ENCODE results near the gene SPAAR. TPM values are rescaled to one million over a fixed set of nuclear protein-coding genes. Genes with fewer than 3 reads are reported as not detected.
"Not testable (repeated sequence)": the region's sequence is repeated elsewhere in the genome, so short reads cannot be mapped to it uniquely, and the experiment has no call there.

Gene SPAAR
- total and polyA plus RNA-seq, 7 donors, result 0.82 to 5.5 (median 2.5) TPM; not detected in 2

GRCh38 chr9:35891646-35892045 is 17.6 kb upstream of the SPAAR start:
- no peak for DNase-seq
- intact Hi-C loops (cut with DNase I), result no loop called here
- TF ChIP-seq EP300 (IDR thresholded peaks at IDR 0.05) (no peak), CTCF (IDR thresholded peaks at IDR 0.05) (no peak), POLR2A (IDR thresholded peaks at IDR 0.05) (no peak), POLR2AphosphoS5 (IDR thresholded peaks at IDR 0.05) (no peak)
- H3K9me3 ChIP-seq, result no peaks in the 10 kb centered on the region
- no peaks in the 10 kb centered on the region for H3K4me1 ChIP-seq
- 72 to 84% methylated on average over 3 of the region's 3 CpGs for WGBS, 2 donors
- H3K27ac ChIP-seq, result no peak overlapping the region
- H3K4me3 ChIP-seq, result no peak overlapping the region
- H3K36me3 ChIP-seq, result no peaks in the 10 kb centered on the region
- no peaks in the 10 kb centered on the region for H3K27me3 ChIP-seq

- 86 to 88% methylated on average over 1 of the region's 1 CpG for WGBS, 2 donors
- TF ChIP-seq POLR2A (IDR thresholded peaks at IDR 0.05) (no peak), EP300 (IDR thresholded peaks at IDR 0.05) (no peak), POLR2AphosphoS5 (IDR thresholded peaks at IDR 0.05) (no peak), CTCF (IDR thresholded peaks at IDR 0.05) (no peak)
- Histone ChIP-seq H3K36me3 (no peaks in the 10 kb centered on the region), H3K4me1 (no peaks in the 10 kb centered on the region), H3K4me3 (no peak overlapping the region), H3K27me3 (no peaks in the 10 kb centered on the region), H3K27ac (no peak overlapping the region), H3K9me3 (no peaks in the 10 kb centered on the region)
- intact Hi-C loops (cut with DNase I), result no loop called here
- DNase-seq, result no peak
Measured at GRCh38 chr9:35892051-35892450, 17.2 kb upstream of the SPAAR start.

GRCh38 chr9:35896570-35896969 is 12.7 kb upstream of the SPAAR start:
- H3K36me3 ChIP-seq, result no peaks in the 10 kb centered on the region

GRCh38 chr9:35897376-35898099 is 11.8 kb upstream of the SPAAR start:
- not testable (repeated sequence) for H3K4me3 ChIP-seq

More at GRCh38 chr9:35896570-35896969, 12.7 kb upstream of the SPAAR start:
- intact Hi-C loops (cut with DNase I), result no loop called here
- Histone ChIP-seq H3K4me3 (no peak overlapping the region), H3K27me3 (no peaks in the 10 kb centered on the region), H3K27ac (no peak overlapping the region), H3K4me1 (no peaks in the 10 kb centered on the region), H3K9me3 (no peaks in the 10 kb centered on the region)
- TF ChIP-seq POLR2AphosphoS5 (IDR thresholded peaks at IDR 0.05), result no peak
- TF ChIP-seq EP300 (IDR thresholded peaks at IDR 0.05), result no peak
- TF ChIP-seq CTCF (IDR thresholded peaks at IDR 0.05), result no peak
- TF ChIP-seq POLR2A (IDR thresholded peaks at IDR 0.05), result no peak
- no peak for DNase-seq
- 96 to 98% methylated on average over 2 of the region's 2 CpGs for WGBS, 2 donors

GRCh38 chr9:35898337-35898736 is 11.0 kb upstream of the SPAAR start:
- Histone ChIP-seq H3K36me3 (no peaks in the 10 kb centered on the region), H3K4me1 (peaks cover 0 to 3% (median 2%) of the 10 kb centered on the region in 4 donors), H3K27me3 (no peaks in the 10 kb centered on the region), H3K9me3 (no peaks in the 10 kb centered on the region), H3K4me3 (no peak overlapping the region), H3K27ac (no peak overlapping the region)
- DNase-seq, result no peak
- intact Hi-C loops (cut with DNase I), result no loop called here
- TF ChIP-seq EP300 (IDR thresholded peaks at IDR 0.05) (no peak), CTCF (IDR thresholded peaks at IDR 0.05) (no peak), POLR2A (IDR thresholded peaks at IDR 0.05) (no peak), POLR2AphosphoS5 (IDR thresholded peaks at IDR 0.05) (no peak)

More at GRCh38 chr9:35897376-35898099, 11.8 kb upstream of the SPAAR start:
- H3K27ac ChIP-seq; H3K9me3 ChIP-seq; H3K4me1 ChIP-seq; DNase-seq; H3K27me3 ChIP-seq; intact Hi-C loops (cut with DNase I); H3K36me3 ChIP-seq: not testable (repeated sequence)
- WGBS, 2 donors, result 86 to 88% methylated on average over 7 of the region's 7 CpGs
